Measurements from ENCODE around the gene UBE2K. TPM values are rescaled to one million over a fixed set of nuclear protein-coding genes. Genes with fewer than 3 reads are reported as not detected.

UBE2K gene
- total RNA-seq, 1 experiment from 2014 or later, result 151 TPM

DNA sequence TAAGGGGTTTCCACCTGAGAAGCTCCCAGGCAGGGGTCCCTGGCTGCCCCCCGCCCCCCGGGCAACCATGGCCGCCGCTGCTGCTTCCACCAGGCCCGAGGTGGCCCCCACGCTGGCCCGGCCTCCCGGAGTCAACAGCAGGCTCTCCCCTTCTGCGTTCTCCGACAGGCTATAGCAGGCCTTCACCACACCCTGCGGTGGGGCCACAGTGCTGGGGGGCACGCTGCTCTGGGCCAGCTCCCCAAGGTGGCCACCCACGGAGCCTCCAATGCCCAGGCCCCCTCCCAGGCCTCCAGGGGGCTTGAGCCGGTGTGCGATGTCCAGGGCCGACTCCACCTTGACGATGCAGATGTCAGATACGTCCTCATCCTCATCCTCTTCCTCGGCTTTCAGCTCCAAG, 72.5 kb downstream of the UBE2K start:
- Histone ChIP-seq H3K9ac (ENCODE audit: extremely low read depth, insufficient read length, low read length) (no peak overlapping the region), H3K4ac (ENCODE audit: low read depth, low read length) (no peak overlapping the region), H3K27me3 (ENCODE audit: insufficient read depth, low read length) (no peaks in the 10 kb centered on the region), H3K23me2 (ENCODE audit: insufficient read length, low read depth, low read length, poor library complexity, severe bottlenecking) (no peaks in the 10 kb centered on the region), H2AFZ (ENCODE audit: low read length) (no peak overlapping the region), H3K18ac (ENCODE audit: insufficient read length, low read depth, low read length) (no peak overlapping the region), H3K4me2 (ENCODE audit: insufficient read depth, insufficient read length, low read length) (no peak overlapping the region), H4K20me1 (ENCODE audit: control insufficient read depth, insufficient read depth, insufficient read length) (peaks cover 3% of the 10 kb centered on the region), H3K23ac (ENCODE audit: insufficient read length, low read depth, low read length) (no peak overlapping the region), H2BK120ac (ENCODE audit: low read depth, low read length, poor library complexity, severe bottlenecking) (no peak overlapping the region), H3K79me1 (ENCODE audit: insufficient read depth, low read depth, low read length, poor library complexity, severe bottlenecking) (no peaks in the 10 kb centered on the region), H2BK5ac (ENCODE audit: insufficient read length, low read length) (no peak overlapping the region), H3K4me1 (ENCODE audit: insufficient read depth, low read length) (no peaks in the 10 kb centered on the region), H3K14ac (ENCODE audit: insufficient read depth, low read length) (no peak overlapping the region), H4K5ac (ENCODE audit: insufficient read length, low read depth, low read length) (no peak overlapping the region), H3K56ac (ENCODE audit: insufficient read length, low read depth, low read length) (no peak overlapping the region), H3K79me2 (ENCODE audit: insufficient read depth, low read length) (no peaks in the 10 kb centered on the region), H2AK5ac (ENCODE audit: insufficient read length, low read length) (no peak overlapping the region), H4K91ac (ENCODE audit: insufficient read length, low read depth, low read length) (no peak overlapping the region), H2BK12ac (ENCODE audit: insufficient read length, low read depth, low read length) (no peak overlapping the region), H4K8ac (replicated peaks; ENCODE audit: insufficient read length, low read depth, low read length) (no peak overlapping the region), H2BK20ac (ENCODE audit: low read depth, low read length, poor library complexity, severe bottlenecking) (no peak overlapping the region), H3T11ph (ENCODE audit: low read length) (no peak overlapping the region), H3K9me3 (ENCODE audit: control insufficient read depth, low read depth, low read length) (no peaks in the 10 kb centered on the region), H3K27ac (ENCODE audit: insufficient read length, low read depth, low read length) (no peak overlapping the region), H2BK15ac (ENCODE audit: low read depth, low read length) (no peak overlapping the region)
- peaks cover 22 to 69% (median 45%) of the 10 kb centered on the region in 3 experiments for H3K36me3 Mint-ChIP-seq (ENCODE audit: insufficient read depth in 1 of 3, low read depth in 3 of 3)
- TF ChIP-seq, protein P1, sequence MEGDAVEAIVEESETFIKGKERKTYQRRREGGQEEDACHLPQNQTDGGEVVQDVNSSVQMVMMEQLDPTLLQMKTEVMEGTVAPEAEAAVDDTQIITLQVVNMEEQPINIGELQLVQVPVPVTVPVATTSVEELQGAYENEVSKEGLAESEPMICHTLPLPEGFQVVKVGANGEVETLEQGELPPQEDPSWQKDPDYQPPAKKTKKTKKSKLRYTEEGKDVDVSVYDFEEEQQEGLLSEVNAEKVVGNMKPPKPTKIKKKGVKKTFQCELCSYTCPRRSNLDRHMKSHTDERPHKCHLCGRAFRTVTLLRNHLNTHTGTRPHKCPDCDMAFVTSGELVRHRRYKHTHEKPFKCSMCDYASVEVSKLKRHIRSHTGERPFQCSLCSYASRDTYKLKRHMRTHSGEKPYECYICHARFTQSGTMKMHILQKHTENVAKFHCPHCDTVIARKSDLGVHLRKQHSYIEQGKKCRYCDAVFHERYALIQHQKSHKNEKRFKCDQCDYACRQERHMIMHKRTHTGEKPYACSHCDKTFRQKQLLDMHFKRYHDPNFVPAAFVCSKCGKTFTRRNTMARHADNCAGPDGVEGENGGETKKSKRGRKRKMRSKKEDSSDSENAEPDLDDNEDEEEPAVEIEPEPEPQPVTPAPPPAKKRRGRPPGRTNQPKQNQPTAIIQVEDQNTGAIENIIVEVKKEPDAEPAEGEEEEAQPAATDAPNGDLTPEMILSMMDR (conservative IDR thresholded peaks at IDR 0.05), result no peak
- WGBS (ENCODE audit: extremely low coverage, insufficient read length, low lambda C conversion rate), result no CpG with 5 or more reads among the region's 19 CpGs
- H3K9me3 Mint-ChIP-seq, result no peaks in the 10 kb centered on the region
- no peaks in the 10 kb centered on the region for H3K27me3 Mint-ChIP-seq (ENCODE audit: low read depth)
- H3K4me3 Mint-ChIP-seq, result no peak overlapping the region
- DNase-seq, result no peak
- H3K27ac Mint-ChIP-seq, result no peak overlapping the region
- no peaks in the 10 kb centered on the region for H3K4me1 Mint-ChIP-seq

Measured in H9 (cell line).